HepG2 (cell line): ENCODE results near the gene RIPOR3. TPM values are rescaled to one million over a fixed set of nuclear protein-coding genes. Genes with fewer than 3 reads are reported as not detected.
A peak's percentile ranks its signal among the peaks of the same experiment; 100 is the strongest.
"Not testable (repeated sequence)": the region's sequence is repeated elsewhere in the genome, so short reads cannot be mapped to it uniquely, and the experiment has no call there.

Source experiments
- ATAC-seq: fragments of 200-7000 bp; cut with Tn5 transposase; 3 replicates; pipeline ENCODE4 v1.9.1; 2020; ENCODE audit warnings: mild to moderate bottlenecking, moderate library complexity
- BruUV-seq: library from RNA; stranded (reverse); fragments of 400-500 nt; replicated peaks from 2 replicates; lab custom pipeline; 2021; lab: Mats Ljungman, UMichigan
- CTCF ChIA-PET: fragments of 300-600 bp; formaldehyde crosslinking; extraction: SDS; loops from one replicate; lab custom pipeline; 2021; ENCODE audit warnings: low total read pairs, inconsistent platforms, low intra/inter-chr PET ratio; lab: Yijun Ruan, JAX
- POLR2A ChIA-PET: fragments of 350-600 bp; sonication (Branson Sonifier 250); formaldehyde crosslinking; loops from one replicate; lab custom pipeline; 2020; ENCODE audit warnings: antibody characterized with exemption, inconsistent platforms; lab: Yijun Ruan, JAX
- DNase-seq: peaks from one replicate; pipeline ENCODE4 v3.0.0-alpha.2; 2015; ENCODE audit warnings: low spot score
- FAIRE-seq: peaks from 3 replicates; lab custom pipeline; 2011; peaks lifted over from hg19 to GRCh38; lab: Jason Lieb, UNC
- H2AFZ ChIP-seq: one replicate; pipeline ENCODE4 v1.6.1; 2011; ENCODE audit warnings: low read length, inconsistent platforms
- H3K27ac ChIP-seq: fragments of 300-600 bp; 3 replicates; pipeline ENCODE4 v1.8.0; 2011; ENCODE audit warnings: mixed run types, mild to moderate bottlenecking, mixed read lengths, low read length, inconsistent platforms; ENCODE audit not compliant: insufficient read depth; ENCODE audit errors: extremely low read length
- H3K27me3 ChIP-seq, 2 experiments: fragments of 200-600 bp in 1 of 2; 2 replicates in 1 of 2; 3 replicates in 1 of 2; pipeline versions ENCODE4 v1.6.0 to v1.8.0; 2011; ENCODE audit warnings: low read length in 2 of 2, mild to moderate bottlenecking in 2 of 2, moderate library complexity in 2 of 2, inconsistent platforms in 1 of 2; ENCODE audit not compliant: insufficient read depth in 2 of 2, control insufficient read depth in 1 of 2
- H3K36me3 ChIP-seq, 2 experiments: fragments of 200-600 bp in 1 of 2; replicated peaks in 1 of 2; 2 replicates in 1 of 2; 3 replicates in 1 of 2; pipeline versions ENCODE4 v1.5.1 to v1.8.0; 2011; ENCODE audit warnings: low read length in 2 of 2, inconsistent platforms in 1 of 2; ENCODE audit not compliant: insufficient read depth in 2 of 2, control insufficient read depth in 1 of 2
- H3K4me1 ChIP-seq: 2 replicates; pipeline ENCODE4 v1.5.1; 2012; ENCODE audit warnings: low read length, inconsistent platforms; ENCODE audit not compliant: insufficient read depth
- H3K4me2 ChIP-seq: 2 replicates; pipeline ENCODE4 v1.6.0; 2011; ENCODE audit warnings: low read depth, low read length, inconsistent platforms
- H3K4me3 ChIP-seq, 3 experiments: fragments of 200-600 bp in 1 of 3; sonication (generic), shearing (Covaris generic) in 1 of 3; replicated peaks in 1 of 3; 2 replicates each; pipeline ENCODE4 v1.5.1; 2011 to 2016; ENCODE audit warnings: low read length in 3 of 3, inconsistent platforms in 2 of 3, low read depth in 2 of 3, mild to moderate bottlenecking in 2 of 3, control low read depth in 1 of 3, mixed read lengths in 1 of 3; ENCODE audit not compliant: insufficient read depth in 1 of 3
- H3K79me2 ChIP-seq: one replicate; pipeline ENCODE4 v1.6.1; 2011; ENCODE audit warnings: low read length, inconsistent platforms; ENCODE audit not compliant: insufficient read depth
- H3K9ac ChIP-seq: 2 replicates; pipeline ENCODE4 v1.6.0; 2011; ENCODE audit warnings: mild to moderate bottlenecking, low read depth, low read length, inconsistent platforms; ENCODE audit not compliant: insufficient read depth
- H3K9me3 ChIP-seq: 2 replicates; pipeline ENCODE4 v1.5.1; 2012; ENCODE audit warnings: mild to moderate bottlenecking, low read length
- H4K20me1 ChIP-seq: 2 replicates; pipeline ENCODE4 v1.6.0; 2011; ENCODE audit warnings: inconsistent platforms, mild to moderate bottlenecking, low read length, moderate library complexity; ENCODE audit not compliant: insufficient read depth
- CREM ChIP-seq, 2 experiments: sonication (generic) in 1 of 2; formaldehyde crosslinking in 1 of 2; IDR thresholded peaks; 2 replicates each; pipeline versions ENCODE4 v1.4.0 to v1.6.1; 2016 to 2020; ENCODE audit warnings: antibody characterized with exemption in 1 of 2, mild to moderate bottlenecking in 1 of 2, missing genetic modification reagents in 1 of 2
- DNMT3B ChIP-seq: conservative IDR thresholded peaks from 2 replicates; pipeline ENCODE4 v1.6.1; 2016; ENCODE audit warnings: missing biosample characterization, control low read depth
- EP300 ChIP-seq, 3 experiments: sonication (generic) in 1 of 3; formaldehyde crosslinking in 1 of 3; IDR thresholded peaks; 2 replicates each; pipeline versions ENCODE4 v1.5.1 to v1.6.1; 2011 to 2020; ENCODE audit warnings: low read depth in 2 of 3, low read length in 2 of 3, borderline replicate concordance in 1 of 3, improper control_type of control experiment in 1 of 3, mild to moderate bottlenecking in 1 of 3, missing genetic modification reagents in 1 of 3, moderate library complexity in 1 of 3
- IRF2 ChIP-seq: IDR thresholded peaks from 2 replicates; pipeline ENCODE4 v1.6.1; 2018; ENCODE audit warnings: missing genetic modification reagents, missing compliant biosample characterization
- LCORL ChIP-seq, 2 experiments: fragments of 450-650 bp in 1 of 2; sonication (generic) in 1 of 2; formaldehyde crosslinking in 1 of 2; IDR thresholded peaks; 2 replicates each; pipeline versions ENCODE4 v1.5.0 to v1.6.1; 2017 to 2020; ENCODE audit warnings: antibody characterized with exemption in 1 of 2, missing genetic modification reagents in 1 of 2
- MIXL1 ChIP-seq: IDR thresholded peaks from 2 replicates; pipeline ENCODE4 v1.6.1; 2016
- PATZ1 ChIP-seq: sonication (generic); formaldehyde crosslinking; IDR thresholded peaks from 2 replicates; pipeline ENCODE4 v1.4.0; 2020; ENCODE audit warnings: missing genetic modification reagents
- REL ChIP-seq: sonication (generic); formaldehyde crosslinking; conservative IDR thresholded peaks from 2 replicates; pipeline ENCODE4 v1.8.0; 2022; ENCODE audit warnings: mild to moderate bottlenecking, missing genetic modification reagents, moderate library complexity
- ZBTB21 ChIP-seq: sonication (generic); formaldehyde crosslinking; IDR thresholded peaks from 2 replicates; pipeline ENCODE4 v1.4.0; 2020; ENCODE audit warnings: missing genetic modification reagents
- ZBTB8A ChIP-seq: sonication (generic); formaldehyde crosslinking; IDR thresholded peaks from 2 replicates; pipeline ENCODE4 v1.4.0; 2020; ENCODE audit warnings: mild to moderate bottlenecking, low read depth, missing genetic modification reagents, borderline replicate concordance
- ZFP1 ChIP-seq: IDR thresholded peaks from 2 replicates; pipeline ENCODE4 v1.6.1; 2016
- ZKSCAN1 ChIP-seq: fragments of 150-350 bp; IDR thresholded peaks from 2 replicates; pipeline ENCODE4 v1.6.1; 2014; ENCODE audit warnings: low read length
- ZNF235 ChIP-seq: sonication (generic); formaldehyde crosslinking; IDR thresholded peaks from 2 replicates; pipeline ENCODE4 v1.8.1; 2023; ENCODE audit warnings: mild to moderate bottlenecking, missing genetic modification reagents, borderline replicate concordance
- WGBS: methylation state at CpG from one replicate; pipeline ENCODE4 v1.1.6; 2017; ENCODE audit warnings: low lambda C conversion rate; 5-methylcytosine and 5-hydroxymethylcytosine counted together
- in situ Hi-C: cut with HindIII; loops from 2 replicates; pipeline ENCODE4 v1.10.0; 2017; ENCODE audit warnings: low pct_unique_long_range_greater_than_20kb; ENCODE audit not compliant: extremely low pct_ligation_motif_present
- intact Hi-C: fragments of 100-400 bp; cut with micrococcal nuclease; formaldehyde crosslinking; loops from one replicate; pipeline ENCODE4 v1.10.0; 2022; ENCODE audit not compliant: unreplicated experiment
- polyA plus RNA-seq, 8 experiments: library from polyadenylated mRNA; depleted of rRNA in 3 of 8; stranded (reverse) in 7 of 8; unstranded in 1 of 8; fragments of >200 nt; fragmentation: Illumina TruSeq in 4 of 8; extraction: Trizol in 4 of 8; gene quantifications; 2 replicates each; pipeline versions ENCODE4 v1.2.1 to v1.2.3, GENCODE V29; 2011 to 2016; ENCODE audit warnings: low read depth in 4 of 8, missing spikeins in 1 of 8, mixed read lengths in 1 of 8; ENCODE audit not compliant: insufficient read depth in 1 of 8
- total RNA-seq, 5 experiments: library from RNA; depleted of rRNA; stranded (reverse); fragments of >200 nt; fragmentation: Illumina TruSeq; extraction: Trizol; gene quantifications; 2 replicates each; pipeline ENCODE4 v1.2.3, GENCODE V29; 2016; ENCODE audit warnings: low read depth in 1 of 5

RIPOR3 gene
- total and polyA plus RNA-seq, 2 of the 13 experiments (the other 11 are each of a cell fraction or from before 2014, with no cell fraction given): 0.18 TPM; not detected in 1

GRCh38 chr20:50671010-50671409 is 20.3 kb downstream of the RIPOR3 start:
- H3K4me2 ChIP-seq; DNase-seq; H3K9me3 ChIP-seq; FAIRE-seq; H4K20me1 ChIP-seq; H2AFZ ChIP-seq; H3K27ac ChIP-seq; H3K9ac ChIP-seq; H3K36me3 ChIP-seq; H3K4me3 ChIP-seq; in situ Hi-C loops; CTCF ChIA-PET; ATAC-seq; POLR2A ChIA-PET; BruUV-seq; H3K79me2 ChIP-seq; TF ChIP-seq LCORL, CREM (CRISPR knock-in tag; IDR thresholded peaks at IDR 0.05): not testable (repeated sequence)
- intact Hi-C loops: loop anchor here (2.0 kb wide), 1 partner anchor 42 kb away; no protein-coding TSS in a partner anchor
- Histone ChIP-seq H3K4me1 (peaks cover 85% of the 10 kb centered on the region), H3K27me3 (peaks cover 2 to 14% of the 10 kb centered on the region in 2 experiments; a peak in 1 of 5 replicates)
- 62% methylated on average over 3 of the region's 3 CpGs for WGBS
- TF ChIP-seq LCORL (IDR thresholded peaks at IDR 0.05) (0 out of 2 replicates have a peak, but pooled peaks have one; percentile 26), CREM (IDR thresholded peaks at IDR 0.05) (0 out of 2 replicates have a peak, but pooled peaks have one; percentile 3)

GRCh38 chr20:50670126-50670862 is 21.0 kb downstream of the RIPOR3 start:
- POLR2A ChIA-PET: no interaction called here
- no peaks in the 10 kb centered on the region for H4K20me1 ChIP-seq
- peaks cover 2 to 14% of the 10 kb centered on the region in 2 experiments; a peak in 1 of 5 replicates for H3K27me3 ChIP-seq
- H3K27ac ChIP-seq: no peak overlapping the region
- no peaks in the 10 kb centered on the region for H3K79me2 ChIP-seq
- intact Hi-C loops (loop anchor here (2.0 kb wide), 1 partner anchor 43 kb away; no protein-coding TSS in a partner anchor), in situ Hi-C loops (no loop called here)
- no TSS peak for BruUV-seq
- H2AFZ ChIP-seq: no peak overlapping the region
- no peaks in the 10 kb centered on the region for H3K9me3 ChIP-seq
- no peaks in the 10 kb centered on the region for H3K36me3 ChIP-seq
- FAIRE-seq (peak; percentile 52), ATAC-seq (peak; percentile 82), DNase-seq (peak; percentile 89)
- 42% methylated on average over 12 of the region's 12 CpGs for WGBS
- H3K4me2 ChIP-seq: peak overlapping the region; percentile 35; the same call in 1 of the 2 replicates
- no peak overlapping the region for H3K9ac ChIP-seq
- H3K4me1 ChIP-seq: peaks cover 80% of the 10 kb centered on the region
- CTCF ChIA-PET: no interaction called here
- H3K4me3 ChIP-seq: no peak overlapping the region
- TF ChIP-seq ZFP1 (CRISPR knock-in tag) (0 out of 2 replicates have a peak, but pooled peaks have one; percentile 60), MIXL1 (CRISPR knock-in tag) (0 out of 2 replicates have a peak, but pooled peaks have one; percentile 68), PATZ1 (CRISPR knock-in tag) (0 out of 2 replicates have a peak, but pooled peaks have one; percentile 13), REL (CRISPR knock-in tag) (no peak), IRF2 (CRISPR knock-in tag) (peak; percentile 40; the same call in 1 of the 2 replicates), ZNF235 (CRISPR knock-in tag) (no peak), EP300 (IDR thresholded peaks at IDR 0.05; ENCODE audit: low read depth in 2 of 2, low read length in 2 of 2) (no peak), EP300 (CRISPR knock-in tag; IDR thresholded peaks at IDR 0.05; ENCODE audit: borderline replicate concordance) (peak; percentile 50), ZKSCAN1 (peak; percentile 58; the same call in 1 of the 2 replicates), ZBTB8A (CRISPR knock-in tag) (no peak), DNMT3B (CRISPR knock-in tag) (no peak), ZBTB21 (CRISPR knock-in tag) (0 out of 2 replicates have a peak, but pooled peaks have one; percentile 24)
